ENCODE data around the gene DES.

- TF ChIP-seq OVOL2 (CRISPR knock-in tag; IDR thresholded peaks at IDR 0.05; ENCODE audit: borderline replicate concordance) (no peak), FOXK1 (CRISPR knock-in tag; IDR thresholded peaks at IDR 0.05) (no peak), ZNF512 (CRISPR knock-in tag; IDR thresholded peaks at IDR 0.05; ENCODE audit: borderline replicate concordance) (no peak), ESRRA (CRISPR knock-in tag; IDR thresholded peaks at IDR 0.05; ENCODE audit: borderline replicate concordance) (no peak), CTCF (IDR thresholded peaks at IDR 0.05) (no peak), NR3C1 (CRISPR knock-in tag; conservative IDR thresholded peaks at IDR 0.05; ENCODE audit: low read depth) (no peak), E2F1 (CRISPR knock-in tag; IDR thresholded peaks at IDR 0.05) (no peak), MAX (CRISPR knock-in tag; IDR thresholded peaks at IDR 0.05) (no peak), NR1H2 (CRISPR knock-in tag; IDR thresholded peaks at IDR 0.05) (no peak), NFYB (CRISPR knock-in tag; conservative IDR thresholded peaks at IDR 0.05; ENCODE audit: low read depth) (no peak)
Observed at GRCh38 chr2:219464286-219465032, 46.3 kb downstream of the DES start.

All from WTC11 (cell line).